Activated CD4-positive, alpha-beta memory T cell treated with anti-CD3 and anti-CD28 coated beads for 36 hours (primary cell): ENCODE results near the gene JAZF1. TPM values are rescaled to one million over a fixed set of nuclear protein-coding genes. Genes with fewer than 3 reads are reported as not detected.

Source experiments
- CTCF ChIA-PET: fragments of 350-600 bp; sonication (Branson Sonifier 250); formaldehyde crosslinking; loops from one replicate; lab custom pipeline; 2021; ENCODE audit warnings: antibody characterized with exemption, inconsistent platforms; lab: Charles Lee
- POLR2A ChIA-PET: fragments of 350-600 bp; sonication (Branson Sonifier 250); formaldehyde crosslinking; loops from one replicate; lab custom pipeline; 2021; ENCODE audit warnings: antibody characterized with exemption; lab: Charles Lee
- DNase-seq: peaks from one replicate; pipeline ENCODE4 v3.0.0-alpha.2; 2020
- H3K27ac Mint-ChIP-seq: one replicate; pipeline ENCODE4 v1.8.0; 2021; ENCODE audit warnings: mixed read lengths
- H3K27me3 Mint-ChIP-seq: one replicate; pipeline ENCODE4 v1.8.0; 2021; ENCODE audit warnings: mixed read lengths
- H3K36me3 Mint-ChIP-seq: one replicate; pipeline ENCODE4 v1.8.0; 2021; ENCODE audit warnings: mixed read lengths
- H3K4me1 Mint-ChIP-seq: one replicate; pipeline ENCODE4 v1.8.0; 2021; ENCODE audit warnings: low read depth, mixed read lengths
- H3K4me3 Mint-ChIP-seq: one replicate; pipeline ENCODE4 v1.8.0; 2021; ENCODE audit warnings: mild to moderate bottlenecking, mixed read lengths
- H3K9me3 Mint-ChIP-seq: one replicate; pipeline ENCODE4 v1.8.0; 2021; ENCODE audit warnings: mixed read lengths
- intact Hi-C: fragments of 100-400 bp; cut with micrococcal nuclease; formaldehyde crosslinking; loops from one replicate; pipeline ENCODE4 v1.15.1; 2023
- total RNA-seq, 2 experiments: library from RNA; stranded (reverse); gene quantifications; one replicate each; pipeline ENCODE4 v1.2.3, GENCODE V29; 2021

The JAZF1 gene
- total RNA-seq, 2 experiments from 2014 or later, result 3.8 to 4.3 TPM

DNA sequence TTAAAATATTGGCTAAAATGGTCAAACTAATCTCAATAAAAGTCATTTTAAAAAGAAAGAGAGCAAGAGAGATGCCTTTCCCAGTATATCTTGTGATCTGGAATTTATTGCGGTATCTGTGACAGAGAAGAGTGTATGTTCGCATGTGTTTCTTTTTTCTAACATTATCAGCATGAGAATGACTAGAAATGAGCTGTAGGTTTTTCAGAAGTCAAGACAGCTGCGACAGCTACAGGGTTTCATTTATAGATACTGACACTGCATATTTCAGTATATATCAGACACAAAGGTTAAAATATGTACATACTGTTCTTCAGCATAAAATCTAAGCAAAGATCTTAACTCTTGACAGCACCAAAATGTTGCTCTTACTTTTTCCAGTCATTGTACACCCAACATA lies 215.8 kb downstream of the JAZF1 start:
- POLR2A ChIA-PET, result no interaction called here
- intact Hi-C loops, result no loop called here
- CTCF ChIA-PET, result no interaction called here

DNA sequence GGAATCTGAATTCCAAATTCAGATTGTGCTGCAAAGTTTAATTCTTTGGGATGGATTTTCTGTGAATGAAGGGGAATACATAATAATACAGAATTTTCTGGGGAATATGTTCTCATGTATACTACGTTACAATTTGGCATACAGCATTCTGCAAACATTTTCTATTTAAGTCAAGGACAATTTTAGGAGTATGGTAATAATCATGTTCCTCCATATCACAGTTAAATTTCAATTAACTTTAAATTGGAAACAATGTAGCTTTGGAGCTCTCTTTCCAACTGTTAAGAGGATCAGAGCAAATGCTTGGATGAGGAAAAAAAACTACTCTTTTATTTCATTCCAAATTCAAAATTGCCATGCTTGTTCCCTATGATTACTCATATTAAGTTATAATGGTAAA lies 217.5 kb downstream of the JAZF1 start:
- no peak overlapping the region for H3K27ac Mint-ChIP-seq
- no peak overlapping the region for H3K4me3 Mint-ChIP-seq
- intact Hi-C loops, result no loop called here
- H3K36me3 Mint-ChIP-seq, result no peaks in the 10 kb centered on the region
- ChIA-PET POLR2A (no interaction called here), CTCF (no interaction called here)
- no peaks in the 10 kb centered on the region for H3K9me3 Mint-ChIP-seq
- H3K4me1 Mint-ChIP-seq, result peaks cover 4% of the 10 kb centered on the region
- H3K27me3 Mint-ChIP-seq, result no peaks in the 10 kb centered on the region
- no peak for DNase-seq

More for the DNA sequence above, 215.8 kb downstream of the JAZF1 start:
- Mint-ChIP-seq H3K4me1 (peaks cover 4% of the 10 kb centered on the region), H3K9me3 (no peaks in the 10 kb centered on the region), H3K36me3 (no peaks in the 10 kb centered on the region), H3K27ac (no peak overlapping the region), H3K4me3 (no peak overlapping the region), H3K27me3 (no peaks in the 10 kb centered on the region)
- no peak for DNase-seq

DNA sequence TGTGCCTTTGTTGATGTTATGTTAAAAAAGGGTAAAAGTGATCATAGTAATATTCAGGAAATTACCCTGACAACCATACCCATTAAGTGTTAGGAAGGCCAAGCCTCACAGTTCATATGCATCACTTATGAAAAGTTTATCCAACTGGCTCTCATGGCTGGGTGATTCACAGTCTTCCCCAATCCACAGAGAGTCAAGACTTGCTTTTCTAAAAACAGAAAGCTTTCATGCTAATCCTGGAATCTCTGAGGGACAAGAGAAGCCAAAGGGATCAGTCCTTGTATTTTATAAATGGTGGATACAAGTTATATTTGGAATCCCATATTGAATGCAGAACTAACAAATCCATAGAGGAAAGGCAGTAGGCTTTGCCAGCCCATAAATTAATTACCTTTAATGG lies 218.3 kb downstream of the JAZF1 start:
- Mint-ChIP-seq H3K4me3 (no peak overlapping the region), H3K4me1 (peaks cover 4% of the 10 kb centered on the region), H3K36me3 (no peaks in the 10 kb centered on the region), H3K27ac (no peak overlapping the region), H3K9me3 (no peaks in the 10 kb centered on the region), H3K27me3 (no peaks in the 10 kb centered on the region)
- ChIA-PET CTCF (no interaction called here), POLR2A (no interaction called here)
- intact Hi-C loops, result no loop called here
- DNase-seq, result no peak

DNA sequence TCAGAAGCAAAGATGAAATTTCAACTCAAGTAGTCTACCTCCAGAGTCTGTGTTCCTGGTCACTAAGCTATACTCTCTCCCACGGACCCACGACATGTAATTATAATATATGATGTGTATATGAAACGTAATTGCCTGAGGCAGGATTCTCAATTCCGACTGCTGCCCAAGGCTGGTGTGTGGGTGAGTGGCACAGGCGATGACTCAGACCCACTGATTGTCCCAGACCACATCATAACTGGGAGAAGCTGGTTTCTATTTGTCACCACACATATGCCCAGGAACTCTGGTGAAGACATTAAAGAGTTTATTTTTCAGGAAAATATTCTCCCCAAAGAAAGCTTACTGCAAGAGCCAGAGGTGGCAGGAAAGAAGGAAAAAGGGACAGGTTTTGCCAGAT lies 219.3 kb downstream of the JAZF1 start:
- DNase-seq, result no peak
- Mint-ChIP-seq H3K27ac (no peak overlapping the region), H3K27me3 (no peaks in the 10 kb centered on the region), H3K9me3 (no peaks in the 10 kb centered on the region), H3K36me3 (no peaks in the 10 kb centered on the region), H3K4me3 (no peak overlapping the region), H3K4me1 (peaks cover 4% of the 10 kb centered on the region)
- intact Hi-C loops, result no loop called here
- ChIA-PET CTCF (interaction anchor here (0.9 kb wide), 1 partner anchor 135 kb away, joined by 3 read pairs; no protein-coding TSS in a partner anchor), POLR2A (no interaction called here)

DNA sequence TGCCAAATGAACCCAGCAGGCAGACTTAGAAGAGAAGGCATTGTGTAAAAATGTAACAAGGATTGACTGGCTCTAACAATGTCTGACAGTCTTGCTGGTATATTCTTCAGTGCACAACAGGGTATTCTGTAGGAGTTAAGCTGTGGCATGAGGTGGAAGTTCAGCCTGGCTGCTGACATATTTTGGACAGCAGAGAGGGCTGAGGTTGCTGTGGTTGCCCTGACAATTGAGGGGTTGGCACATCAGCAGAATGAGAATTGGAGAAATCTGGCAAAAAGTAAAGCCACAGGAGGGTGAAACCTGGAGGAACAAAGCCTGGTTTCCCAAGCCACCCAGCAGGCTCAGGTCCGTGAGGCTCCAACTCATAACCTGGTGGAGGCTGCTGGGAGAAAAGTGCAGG lies 220.2 kb downstream of the JAZF1 start:
- POLR2A ChIA-PET, result no interaction called here
- no peak for DNase-seq
- no peaks in the 10 kb centered on the region for H3K27me3 Mint-ChIP-seq
- peaks cover 4% of the 10 kb centered on the region for H3K4me1 Mint-ChIP-seq
- no peaks in the 10 kb centered on the region for H3K36me3 Mint-ChIP-seq
- H3K4me3 Mint-ChIP-seq, result no peak overlapping the region
- H3K9me3 Mint-ChIP-seq, result no peaks in the 10 kb centered on the region
- intact Hi-C loops, result no loop called here
- no peak overlapping the region for H3K27ac Mint-ChIP-seq
- CTCF ChIA-PET, result no interaction called here

DNA sequence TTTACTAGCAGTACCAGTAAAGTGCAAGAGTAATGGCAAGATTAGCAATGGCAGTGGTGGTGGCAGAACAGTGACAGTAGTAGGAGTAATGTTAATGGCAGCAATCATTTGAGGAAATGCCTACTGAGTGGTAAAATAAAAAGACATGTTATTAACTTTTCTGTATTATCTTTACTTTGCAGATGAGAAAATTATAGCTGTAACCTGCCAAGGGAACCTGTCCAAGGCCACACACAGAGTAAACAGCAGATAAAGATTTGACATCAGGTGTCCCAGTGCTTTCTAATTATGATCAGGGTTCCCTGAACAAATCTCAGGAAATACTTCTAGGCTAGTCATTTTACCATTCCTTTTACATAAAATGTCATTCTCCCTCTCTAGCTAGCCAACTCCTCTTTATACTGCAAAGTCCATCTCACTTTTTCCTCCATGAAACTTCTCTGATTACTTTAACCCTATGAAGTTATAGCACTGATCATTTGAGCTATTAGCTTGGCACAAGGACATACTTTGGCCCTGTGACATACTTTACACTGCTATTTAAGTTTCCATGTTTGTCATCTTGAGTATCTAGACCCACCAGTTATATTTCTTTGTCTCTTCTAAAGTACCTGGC lies 221.6 kb downstream of the JAZF1 start:
- Mint-ChIP-seq H3K4me1 (peaks cover 6% of the 10 kb centered on the region), H3K27me3 (no peaks in the 10 kb centered on the region), H3K27ac (no peak overlapping the region), H3K36me3 (peaks cover 2% of the 10 kb centered on the region), H3K4me3 (no peak overlapping the region), H3K9me3 (no peaks in the 10 kb centered on the region)
- ChIA-PET POLR2A (no interaction called here), CTCF (no interaction called here)
- no peak for DNase-seq
- intact Hi-C loops, result no loop called here

DNA sequence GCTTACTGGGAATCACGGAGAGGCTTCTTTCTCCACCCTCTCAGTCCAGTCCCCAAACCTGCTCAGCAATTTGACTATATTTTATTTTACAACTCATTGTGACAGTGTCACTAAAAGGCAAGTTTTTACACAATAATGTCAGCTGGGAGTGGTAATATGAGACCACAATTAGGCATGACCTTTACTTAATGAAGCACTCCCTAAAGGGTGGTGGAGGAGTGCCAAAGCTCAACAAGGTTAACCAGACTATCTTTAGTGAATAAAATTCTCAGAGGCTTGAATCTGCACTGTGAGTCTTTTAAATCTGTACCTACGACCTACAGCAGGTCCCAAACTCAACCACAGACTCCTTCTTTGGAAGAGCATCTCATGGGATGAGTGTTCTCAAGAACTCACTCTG lies 225.0 kb downstream of the JAZF1 start:
- no peak for DNase-seq
- no peaks in the 10 kb centered on the region for H3K27me3 Mint-ChIP-seq
- CTCF ChIA-PET, result interaction anchor here (0.6 kb wide), 1 partner anchor 1099 kb away, joined by 7 read pairs; no protein-coding TSS in a partner anchor
- intact Hi-C loops, result no loop called here
- no peak overlapping the region for H3K27ac Mint-ChIP-seq
- H3K4me3 Mint-ChIP-seq, result no peak overlapping the region
- H3K9me3 Mint-ChIP-seq, result no peaks in the 10 kb centered on the region
- H3K4me1 Mint-ChIP-seq, result peaks cover 29% of the 10 kb centered on the region
- POLR2A ChIA-PET, result no interaction called here
- H3K36me3 Mint-ChIP-seq, result peaks cover 2% of the 10 kb centered on the region

DNA sequence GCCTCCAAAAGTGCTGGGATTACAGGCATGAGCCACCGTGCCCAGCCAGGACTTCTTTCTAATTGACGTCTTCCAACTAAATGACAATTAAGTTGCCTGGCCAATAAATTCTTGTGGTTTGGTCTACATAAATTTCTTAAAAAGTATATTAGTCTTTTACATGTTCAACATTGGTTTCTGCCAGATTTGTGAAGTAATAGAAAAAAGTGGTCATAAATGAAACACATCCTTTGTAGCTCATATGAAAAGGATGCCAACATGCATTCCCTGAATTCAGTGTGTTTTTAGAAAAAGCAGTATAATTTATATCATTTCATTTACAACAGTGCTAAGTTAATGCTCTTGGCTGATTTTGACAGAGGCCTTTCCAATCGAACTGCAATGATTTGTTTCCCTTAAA lies 225.6 kb downstream of the JAZF1 start:
- H3K4me3 Mint-ChIP-seq, result no peak overlapping the region
- ChIA-PET POLR2A (no interaction called here), CTCF (interaction anchor here (0.6 kb wide), 1 partner anchor 1098 kb away, joined by 7 read pairs; no protein-coding TSS in a partner anchor)
- no peak overlapping the region for H3K27ac Mint-ChIP-seq
- no peaks in the 10 kb centered on the region for H3K9me3 Mint-ChIP-seq
- H3K27me3 Mint-ChIP-seq, result no peaks in the 10 kb centered on the region
- no peak for DNase-seq
- H3K4me1 Mint-ChIP-seq, result peaks cover 29% of the 10 kb centered on the region
- H3K36me3 Mint-ChIP-seq, result peaks cover 2% of the 10 kb centered on the region
- intact Hi-C loops, result no loop called here

DNA sequence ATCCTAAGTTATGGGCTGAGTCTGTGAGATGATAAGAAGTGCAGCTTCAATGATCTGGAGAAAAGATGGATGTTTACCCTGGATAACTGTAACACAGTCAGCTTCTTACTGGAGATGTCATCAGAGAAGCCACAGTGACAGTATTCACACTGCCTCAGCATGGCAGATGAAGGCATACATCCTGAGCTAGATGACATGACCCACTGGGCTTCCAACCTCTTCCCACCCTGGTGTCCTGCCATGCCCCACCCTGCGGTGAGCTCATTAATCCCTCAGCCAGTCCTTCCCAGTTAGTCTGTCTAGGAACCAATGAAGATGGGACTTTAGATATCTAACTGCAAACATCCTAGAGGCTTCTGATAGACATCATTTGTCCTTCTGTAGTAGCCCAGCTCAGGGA lies 226.8 kb downstream of the JAZF1 start:
- ChIA-PET CTCF (interaction anchor here (0.7 to 1.0 kb wide), 2 partner anchors 66 to 124 kb away, joined by 3 to 5 read pairs; no protein-coding TSS in a partner anchor), POLR2A (interaction anchor here (0.6 kb wide), 1 partner anchor 48 kb away, joined by 3 read pairs; no protein-coding TSS in a partner anchor)
- H3K4me1 Mint-ChIP-seq, result peaks cover 29% of the 10 kb centered on the region

DNA sequence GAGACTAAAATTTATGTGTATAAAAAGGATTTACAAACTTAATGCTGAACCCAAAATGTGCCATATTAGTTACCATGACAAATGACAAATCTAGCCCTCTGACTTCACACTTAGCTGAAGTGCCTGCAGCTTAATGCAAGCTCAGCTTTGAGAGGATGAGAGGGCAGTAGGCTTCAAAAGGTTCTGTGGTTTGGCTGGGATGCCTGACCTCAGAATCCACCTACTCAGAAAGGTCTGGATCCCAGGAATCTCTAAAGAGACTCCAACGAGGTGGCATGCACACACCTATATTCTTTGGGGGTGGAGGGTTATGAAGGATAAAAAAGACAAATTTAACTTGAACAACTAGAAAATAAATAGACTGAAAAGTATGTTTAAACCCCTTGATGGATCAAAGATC lies 227.2 kb downstream of the JAZF1 start:
- H3K36me3 Mint-ChIP-seq, result peaks cover 2% of the 10 kb centered on the region
- DNase-seq, result no peak
- ChIA-PET CTCF (interaction anchor here (0.7 to 1.0 kb wide), 2 partner anchors 66 to 124 kb away, joined by 3 to 5 read pairs; no protein-coding TSS in a partner anchor), POLR2A (no interaction called here)
- no peaks in the 10 kb centered on the region for H3K9me3 Mint-ChIP-seq
- H3K27ac Mint-ChIP-seq, result no peak overlapping the region
- H3K27me3 Mint-ChIP-seq, result no peaks in the 10 kb centered on the region
- H3K4me3 Mint-ChIP-seq, result no peak overlapping the region
- H3K4me1 Mint-ChIP-seq, result peaks cover 29% of the 10 kb centered on the region
- intact Hi-C loops, result no loop called here

More for the DNA sequence above, 226.8 kb downstream of the JAZF1 start:
- no peak overlapping the region for H3K4me3 Mint-ChIP-seq
- no peak for DNase-seq
- H3K9me3 Mint-ChIP-seq, result no peaks in the 10 kb centered on the region
- H3K36me3 Mint-ChIP-seq, result peaks cover 2% of the 10 kb centered on the region
- intact Hi-C loops, result no loop called here
- H3K27me3 Mint-ChIP-seq, result no peaks in the 10 kb centered on the region
- no peak overlapping the region for H3K27ac Mint-ChIP-seq

DNA sequence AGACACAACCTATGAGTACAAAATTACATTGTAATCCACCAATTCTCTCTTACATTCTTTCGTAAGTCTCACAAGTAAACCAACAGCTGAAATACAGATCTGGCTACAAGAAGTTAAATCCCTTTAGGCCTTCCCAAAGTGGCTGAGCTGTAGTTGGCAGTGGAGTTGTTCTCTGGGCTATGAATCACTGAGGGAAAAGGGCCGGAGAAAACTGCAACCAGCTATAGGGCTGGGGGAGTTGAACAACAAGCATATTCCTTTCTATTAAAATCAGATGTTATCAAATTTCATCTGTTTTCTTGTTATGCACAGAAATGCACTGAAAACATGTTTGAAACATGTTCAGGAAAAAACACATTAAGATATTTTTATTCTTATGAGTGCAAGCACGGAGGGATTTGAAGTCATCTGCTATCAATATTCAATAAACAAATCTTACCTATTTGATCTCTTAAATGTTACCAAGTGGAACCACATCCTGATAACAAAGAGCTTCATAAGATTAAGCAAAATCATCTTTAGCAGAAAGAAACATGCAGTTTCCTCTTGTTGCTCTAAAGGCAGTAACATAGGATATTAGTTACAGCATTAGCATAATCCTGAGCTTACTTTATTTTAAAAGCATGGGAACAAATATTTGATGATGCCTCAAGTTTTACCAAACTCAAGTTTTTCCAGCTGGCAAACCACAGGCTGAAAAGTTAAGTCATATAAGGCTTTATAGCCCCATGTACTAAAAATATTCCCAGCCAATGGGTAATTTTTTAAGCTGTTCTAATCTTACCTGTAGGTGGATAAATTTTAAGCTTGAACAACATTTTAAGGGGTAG lies 227.9 kb downstream of the JAZF1 start:
- Mint-ChIP-seq H3K9me3 (no peaks in the 10 kb centered on the region), H3K4me1 (peaks cover 29% of the 10 kb centered on the region), H3K4me3 (no peak overlapping the region), H3K27me3 (no peaks in the 10 kb centered on the region), H3K27ac (no peak overlapping the region), H3K36me3 (peaks cover 2% of the 10 kb centered on the region)
- intact Hi-C loops, result no loop called here
- no peak for DNase-seq
- ChIA-PET CTCF (no interaction called here), POLR2A (no interaction called here)

DNA sequence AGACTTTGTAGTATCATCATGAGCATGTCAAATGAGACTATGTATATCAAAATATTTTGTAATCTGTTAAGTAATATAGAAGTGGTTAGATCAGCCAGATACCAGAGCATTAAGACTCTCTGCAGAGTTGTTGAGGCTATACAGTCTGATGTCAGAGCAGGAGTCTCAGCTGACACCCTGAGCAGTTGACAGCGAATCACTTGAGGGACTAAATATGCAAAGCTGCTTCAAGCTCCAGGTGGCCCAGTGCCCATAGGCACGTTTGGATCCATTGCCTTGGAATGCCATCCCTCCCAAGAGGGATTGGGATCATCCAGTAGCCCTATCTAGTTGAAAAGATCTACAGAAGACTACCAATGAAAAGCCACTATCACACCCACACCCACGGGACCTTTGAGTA lies 230.5 kb downstream of the JAZF1 start:
- peaks cover 29% of the 10 kb centered on the region for H3K4me1 Mint-ChIP-seq
- no peak overlapping the region for H3K4me3 Mint-ChIP-seq
- intact Hi-C loops, result no loop called here
- peaks cover 2% of the 10 kb centered on the region for H3K36me3 Mint-ChIP-seq
- no peaks in the 10 kb centered on the region for H3K9me3 Mint-ChIP-seq
- no peak overlapping the region for H3K27ac Mint-ChIP-seq
- H3K27me3 Mint-ChIP-seq, result no peaks in the 10 kb centered on the region
- no peak for DNase-seq
- CTCF ChIA-PET, result no interaction called here
- POLR2A ChIA-PET, result no interaction called here
